GM18498 (cell line): ENCODE results near the gene NYNRIN.
A peak's percentile ranks its signal among the peaks of the same experiment; 100 is the strongest.
"Not testable (repeated sequence)": the region's sequence is repeated elsewhere in the genome, so short reads cannot be mapped to it uniquely, and the experiment has no call there.

Experiments
- ATAC-seq: cut with Tn5 transposase; IDR thresholded peaks from one replicate; pipeline ENCODE4 v1.9.1; 2021; ENCODE audit warnings: mild to moderate bottlenecking, moderate library complexity; ENCODE audit not compliant: unreplicated experiment

Gene NYNRIN

DNA sequence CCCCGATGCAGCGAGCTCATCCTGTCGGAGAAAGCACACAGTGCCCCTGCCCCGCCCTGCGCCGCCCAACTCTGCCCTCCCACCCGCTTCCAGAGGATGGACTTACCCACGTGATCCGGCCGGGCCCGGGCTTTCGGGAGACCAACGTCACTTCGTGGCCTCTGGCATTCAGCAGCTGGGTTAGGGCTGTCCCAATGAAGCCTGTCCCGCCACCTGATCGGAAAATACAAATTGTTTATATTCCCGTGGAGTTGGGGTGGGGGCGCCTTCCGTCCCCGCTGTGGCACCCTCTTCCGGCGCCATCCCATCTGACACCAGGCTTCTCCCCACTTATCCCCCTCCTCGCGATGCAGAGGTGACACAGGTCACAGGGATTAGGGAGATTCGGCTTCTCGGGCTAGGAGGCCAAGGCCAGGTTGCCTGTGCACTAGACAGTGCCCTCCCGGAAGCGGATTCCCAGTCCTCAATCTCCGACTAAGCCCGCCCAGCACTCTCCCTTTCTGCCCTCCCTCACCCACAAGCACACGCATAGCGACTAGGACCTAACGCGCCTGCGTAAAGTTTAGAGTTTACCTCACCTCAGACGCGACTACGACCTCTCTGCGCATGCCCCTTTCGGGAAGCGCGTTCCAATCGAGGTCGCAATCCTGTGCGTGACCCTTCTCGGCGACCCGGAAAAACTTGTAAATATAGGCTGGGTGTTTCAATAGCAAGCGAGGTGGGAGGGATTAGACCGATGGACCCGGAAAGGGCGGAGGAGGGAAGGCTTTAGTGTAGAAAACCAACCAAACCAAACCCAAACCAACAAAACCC, 43.6 kb downstream of the NYNRIN start, which contains the start of gene SDR39U1:
Gene SDR39U1, minus strand, starts transcription at position 537 of the 813 bp plus-strand sequence. Its CDS starts 7 bp downstream, at position 530.
- peak; percentile 90 for ATAC-seq

DNA sequence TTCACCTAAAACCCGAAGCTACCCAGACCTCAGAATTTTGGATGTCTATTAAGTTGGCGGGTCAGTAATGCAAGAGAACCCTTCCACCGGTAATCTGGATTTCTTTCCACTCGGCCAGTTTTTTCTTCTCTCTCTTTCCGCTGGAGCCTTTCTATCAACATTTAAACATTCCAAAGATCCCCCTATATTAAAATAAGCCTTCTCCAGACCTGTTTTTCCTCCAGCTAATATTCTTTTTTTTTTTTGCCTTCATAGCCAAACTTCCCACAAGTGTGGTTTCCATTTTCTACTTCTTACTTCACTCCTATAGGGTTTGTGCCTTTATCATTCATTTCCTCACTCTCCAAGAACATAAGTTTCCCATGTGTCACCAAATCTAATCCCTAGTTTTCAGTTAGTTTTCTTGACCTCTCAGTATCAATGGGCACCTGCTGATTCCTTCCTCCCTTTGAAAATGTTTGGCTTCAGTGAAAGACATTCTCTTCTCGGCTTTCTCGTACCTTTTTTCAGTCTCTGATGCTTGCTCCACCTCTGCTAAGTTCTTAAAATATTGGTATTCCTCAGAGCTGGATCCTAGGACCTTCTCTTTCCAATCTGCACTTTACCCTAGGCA, 44.4 kb downstream of the NYNRIN start:
- no peak for ATAC-seq

DNA sequence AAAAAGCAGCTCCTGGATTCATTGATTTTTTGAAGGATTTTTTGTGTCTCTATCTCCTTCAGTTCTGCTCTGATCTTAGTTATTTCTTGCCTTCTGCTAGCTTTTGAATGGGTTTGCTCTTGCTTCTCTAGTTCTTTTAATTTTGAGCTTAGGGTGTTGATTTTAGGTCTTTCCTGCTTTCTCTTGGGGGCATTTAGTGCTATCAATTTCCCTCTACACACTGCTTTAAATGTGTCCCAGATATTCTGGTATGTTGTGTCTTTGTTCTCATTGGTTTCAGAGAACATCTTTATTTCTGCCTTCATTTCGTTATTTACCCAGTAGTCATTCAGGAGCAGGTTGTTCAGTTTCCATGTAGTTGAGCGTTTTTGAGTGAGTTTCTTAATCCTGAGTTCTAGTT, 52.0 kb downstream of the NYNRIN start:
- ATAC-seq = not testable (repeated sequence)

DNA sequence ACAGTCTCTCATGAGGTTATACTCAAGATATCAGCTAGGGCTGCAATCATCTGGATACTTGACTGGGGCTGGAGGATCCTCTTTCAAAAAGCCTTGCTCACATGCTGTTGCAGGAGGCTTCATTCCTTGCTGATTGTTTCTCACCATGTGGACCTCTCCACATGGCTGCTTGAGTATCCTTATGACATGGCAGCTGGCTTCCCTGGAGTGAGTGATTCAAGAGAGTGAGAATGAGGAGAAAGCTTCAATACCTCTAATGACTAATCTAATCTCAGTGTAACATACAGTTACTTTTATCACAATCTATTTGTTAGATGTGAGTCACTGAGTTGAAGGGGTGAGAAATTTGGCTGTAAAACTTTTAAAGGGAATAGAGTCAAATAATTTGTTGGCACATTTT, 58.2 kb downstream of the NYNRIN start:
- no peak for ATAC-seq

DNA sequence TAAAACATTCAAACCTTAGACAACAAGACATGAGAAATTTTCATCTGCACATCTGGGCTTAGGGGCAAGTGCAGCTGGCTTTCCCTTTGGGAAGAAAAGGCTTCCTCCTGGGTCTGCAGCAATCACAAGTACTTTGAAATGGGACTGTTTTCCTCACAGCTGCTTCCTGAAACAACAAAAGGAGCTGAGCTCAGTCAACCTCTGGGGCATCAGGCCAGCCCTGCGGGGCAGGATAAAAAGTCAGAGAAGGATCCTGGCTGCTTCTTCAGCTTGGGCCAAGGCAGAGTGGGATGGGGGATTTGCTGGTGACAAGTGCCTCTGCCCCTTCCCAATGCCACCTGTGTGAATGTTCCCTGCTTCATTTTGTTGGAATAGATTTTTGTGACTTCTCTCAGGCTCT, 59.9 kb downstream of the NYNRIN start:
- no peak for ATAC-seq

DNA sequence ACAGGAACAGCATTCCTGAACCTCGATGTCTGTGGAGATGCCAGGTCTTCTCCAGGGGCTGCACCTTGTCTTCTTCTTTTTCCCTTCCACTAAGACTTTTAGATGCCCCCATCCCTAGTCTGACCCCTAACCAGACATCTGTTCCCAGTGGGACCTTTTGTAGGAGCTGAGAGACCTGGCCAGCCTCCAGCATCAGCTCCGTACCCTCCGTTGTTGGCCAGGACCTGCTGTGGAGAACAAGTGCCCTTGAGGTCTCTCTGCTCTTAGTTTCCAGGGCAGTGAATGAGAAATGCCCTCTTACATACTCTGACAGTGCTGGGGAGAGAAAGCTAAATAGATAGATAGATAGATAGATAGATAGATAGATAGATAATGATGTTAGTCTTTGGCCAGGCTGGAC, 60.5 kb downstream of the NYNRIN start:
- ATAC-seq = no peak

DNA sequence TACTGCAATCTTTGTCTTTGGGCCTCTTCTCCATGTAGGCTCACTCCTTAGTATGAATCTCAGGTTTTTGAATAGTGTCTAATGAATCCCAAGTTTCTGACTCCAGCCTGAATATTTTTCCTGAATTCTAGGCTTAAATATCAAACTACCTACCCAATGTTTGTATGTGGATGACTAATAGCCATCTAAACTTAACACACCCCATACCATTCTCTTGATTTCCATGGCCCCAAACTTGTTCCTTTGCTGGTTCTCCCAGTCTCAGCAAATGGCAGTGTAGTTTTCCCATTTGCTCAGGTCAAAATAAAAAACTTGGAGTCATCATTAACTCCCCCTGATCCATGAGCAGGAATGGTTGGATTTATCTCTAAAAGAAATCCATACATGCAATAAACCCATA, 62.5 kb downstream of the NYNRIN start:
- no peak for ATAC-seq

DNA sequence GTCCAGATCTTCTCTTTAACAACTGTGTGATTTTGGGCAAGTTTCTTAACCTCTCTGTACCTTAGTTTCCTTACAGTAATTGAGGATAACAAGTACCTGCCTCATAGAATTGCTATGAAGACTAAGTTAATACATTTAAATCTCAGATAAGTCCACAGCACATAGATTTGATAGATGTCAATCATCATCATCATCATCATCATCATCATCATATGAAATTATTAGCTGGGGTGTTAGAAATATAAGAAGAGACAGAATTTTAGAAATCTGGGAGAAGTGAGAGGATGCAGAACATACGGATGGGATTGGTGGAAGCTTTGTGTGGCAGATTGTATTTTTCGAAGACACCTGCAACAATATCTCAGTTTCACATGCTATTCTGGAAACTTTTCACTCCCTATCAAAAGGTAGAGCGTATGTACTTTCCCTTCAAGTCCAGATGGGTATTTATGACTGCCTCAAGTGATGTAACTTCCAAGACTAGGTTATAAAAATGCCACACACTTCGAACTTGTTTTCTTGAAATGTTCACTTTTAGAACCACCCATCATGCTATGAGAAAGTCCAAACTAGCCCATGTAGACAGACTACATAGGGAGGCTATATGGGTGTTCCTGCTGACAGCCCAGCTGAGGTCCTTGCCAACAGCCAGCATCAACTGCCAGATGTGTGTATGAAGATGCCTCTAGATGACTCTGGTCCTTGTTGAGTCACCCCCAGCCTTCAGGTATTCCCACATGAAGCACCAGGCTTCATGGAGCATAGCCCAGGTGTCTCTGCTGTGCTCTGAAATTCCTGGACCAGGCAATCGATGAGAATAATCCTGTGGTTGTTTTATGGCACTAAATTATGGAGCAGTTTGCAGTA, 64.4 kb downstream of the NYNRIN start:
- no peak for ATAC-seq

DNA sequence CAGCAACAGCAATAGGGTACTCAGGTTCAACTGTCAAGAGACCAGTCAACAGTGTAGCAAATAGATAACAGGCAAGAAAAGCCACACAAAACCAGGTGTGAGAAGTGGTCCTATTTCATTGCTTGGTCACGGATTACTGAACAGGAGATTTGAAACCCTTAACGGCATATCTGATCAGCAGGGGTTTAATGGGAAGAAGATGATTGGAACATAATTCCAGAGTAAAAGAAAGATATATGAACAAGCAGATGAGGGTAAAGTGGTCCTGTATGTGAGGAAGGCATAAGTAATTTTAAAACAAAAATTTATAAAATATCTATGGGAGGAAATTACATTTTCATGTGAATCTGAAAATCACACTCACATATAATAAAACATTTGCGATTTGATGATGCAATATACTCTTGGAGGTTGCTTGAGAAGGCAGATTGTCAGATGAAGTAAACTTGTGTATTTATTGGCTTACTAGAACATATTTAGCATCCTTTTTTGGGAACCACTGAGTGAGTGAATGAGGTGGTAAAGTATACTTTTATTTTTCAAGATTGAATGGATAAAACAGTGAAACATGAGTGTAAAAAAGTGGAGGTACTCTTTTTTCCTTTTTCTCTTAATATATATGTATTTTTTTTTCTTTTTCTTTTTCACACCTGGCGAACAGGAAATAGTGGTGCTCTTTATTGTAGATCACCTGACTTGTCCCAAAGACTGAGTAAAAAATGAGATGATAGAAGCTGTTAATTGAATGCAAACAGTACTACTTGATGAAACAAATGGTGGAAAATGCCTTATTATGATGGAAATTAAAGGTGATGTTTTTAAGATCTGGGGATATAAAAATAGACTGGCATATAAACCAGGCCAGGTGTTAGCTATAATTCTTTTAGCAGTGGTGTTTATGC, 65.3 kb downstream of the NYNRIN start:
- no peak for ATAC-seq

DNA sequence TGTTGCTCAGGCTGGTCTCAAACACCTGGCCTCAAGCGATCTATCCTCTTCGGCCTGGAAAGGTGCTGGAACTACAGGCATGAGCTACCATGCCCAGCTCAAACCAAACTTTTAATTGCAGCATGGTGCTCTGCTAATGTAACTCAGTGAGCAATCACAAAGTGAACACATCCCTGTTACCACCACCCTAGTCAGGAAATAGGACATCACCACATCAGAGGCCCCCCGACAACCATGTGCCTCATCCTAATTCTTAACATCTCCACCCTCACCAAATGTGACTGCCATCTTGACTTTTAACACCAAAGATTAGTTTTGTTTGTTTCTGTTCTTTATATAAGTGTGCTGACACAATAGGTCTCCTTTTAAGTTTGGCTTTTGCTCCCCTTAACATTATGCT, 66.6 kb downstream of the NYNRIN start:
- no peak for ATAC-seq

DNA sequence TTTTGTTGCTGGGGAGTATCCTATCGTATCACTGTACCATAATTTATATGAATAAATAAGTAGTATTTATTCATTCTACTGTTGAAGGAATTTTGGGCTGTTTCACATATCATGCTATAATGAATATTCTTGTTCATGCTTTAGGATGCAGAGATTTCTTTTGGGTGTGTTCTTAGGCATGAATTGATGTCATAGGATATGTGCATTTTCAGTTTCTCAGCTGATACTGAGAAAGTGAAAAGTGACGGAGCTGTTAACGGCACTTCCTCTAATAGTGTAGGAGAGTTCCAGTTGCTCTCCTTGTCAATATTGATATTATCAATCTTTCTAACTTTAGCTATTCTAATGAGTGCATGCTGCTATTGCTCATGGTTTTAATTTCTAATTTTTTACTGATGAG, 67.0 kb downstream of the NYNRIN start:
- ATAC-seq = no peak
